HG03460 (cell line): Measurements from ENCODE around the gene SEC16A.

Experiments
- ATAC-seq: cut with Tn5 transposase; IDR thresholded peaks from one replicate; pipeline ENCODE4 v1.9.1; 2021; ENCODE audit not compliant: unreplicated experiment

The SEC16A gene

GRCh38 chr9:136482793-136483588, at the start of gene SEC16A:
TSS of gene SEC16A (minus strand) at chr9:136483040. CDS start at chr9:136477615, 5,425 bp downstream.
- ATAC-seq: peak; percentile 53

- ATAC-seq: no peak
Observed at GRCh38 chr9:136531904-136532798, 49.3 kb upstream of the SEC16A start.

- no peak for ATAC-seq
Observed at GRCh38 chr9:136531186-136531903, 48.5 kb upstream of the SEC16A start.

- ATAC-seq: no peak
Observed at GRCh38 chr9:136530461-136531089, 47.7 kb upstream of the SEC16A start.

GRCh38 chr9:136529516-136530460, 46.9 kb upstream of the SEC16A start:
- ATAC-seq: no peak

- no peak for ATAC-seq
Observed at GRCh38 chr9:136528716-136529341, 46.0 kb upstream of the SEC16A start.

- ATAC-seq: no peak
Observed at GRCh38 chr9:136527721-136528710, 45.2 kb upstream of the SEC16A start.

GRCh38 chr9:136527131-136527530, 44.3 kb upstream of the SEC16A start:
- no peak for ATAC-seq

GRCh38 chr9:136526625-136527066, 43.8 kb upstream of the SEC16A start:
- no peak for ATAC-seq

- no peak for ATAC-seq
Observed at GRCh38 chr9:136525841-136526499, 43.1 kb upstream of the SEC16A start.

GRCh38 chr9:136525207-136525606, 42.4 kb upstream of the SEC16A start:
- no peak for ATAC-seq

- ATAC-seq: no peak
Observed at GRCh38 chr9:136522314-136523237, 39.7 kb upstream of the SEC16A start.

GRCh38 chr9:136521537-136521936, 38.7 kb upstream of the SEC16A start:
- no peak for ATAC-seq

- ATAC-seq: no peak
Observed at GRCh38 chr9:136520053-136520540, 37.3 kb upstream of the SEC16A start.

- no peak for ATAC-seq
Observed at GRCh38 chr9:136519263-136520052, 36.6 kb upstream of the SEC16A start.
